GM18951 (cell line): Measurements from ENCODE around the gene IFITM5.
A peak's percentile ranks its signal among the peaks of the same experiment; 100 is the strongest.
"Not testable (repeated sequence)": the region's sequence is repeated elsewhere in the genome, so short reads cannot be mapped to it uniquely, and the experiment has no call there.

Experiments used
- POLR2A ChIP-seq: IDR thresholded peaks from 4 replicates; pipeline ENCODE4 v1.6.1; 2011; ENCODE audit warnings: mild to moderate bottlenecking; ENCODE audit not compliant: insufficient read length, insufficient read depth; ENCODE audit errors: extremely low read depth
- in situ Hi-C: fragments of 300-500 bp; cut with MboI; formaldehyde crosslinking; loops from one replicate; pipeline ENCODE4 v1.12.0; 2022; ENCODE audit warnings: low sequenced_read_pairs, mixed read lengths, inconsistent platforms; ENCODE audit not compliant: unreplicated experiment

The IFITM5 gene

GRCh38 chr11:332651-333480 is 33.5 kb upstream of the IFITM5 start:
- in situ Hi-C loops, result no loop called here

GRCh38 chr11:331358-332060 is 32.2 kb upstream of the IFITM5 start:
- TF ChIP-seq POLR2A, result no peak
- in situ Hi-C loops, result no loop called here

More at GRCh38 chr11:332651-333480, 33.5 kb upstream of the IFITM5 start:
- TF ChIP-seq POLR2A, result no peak

DNA sequence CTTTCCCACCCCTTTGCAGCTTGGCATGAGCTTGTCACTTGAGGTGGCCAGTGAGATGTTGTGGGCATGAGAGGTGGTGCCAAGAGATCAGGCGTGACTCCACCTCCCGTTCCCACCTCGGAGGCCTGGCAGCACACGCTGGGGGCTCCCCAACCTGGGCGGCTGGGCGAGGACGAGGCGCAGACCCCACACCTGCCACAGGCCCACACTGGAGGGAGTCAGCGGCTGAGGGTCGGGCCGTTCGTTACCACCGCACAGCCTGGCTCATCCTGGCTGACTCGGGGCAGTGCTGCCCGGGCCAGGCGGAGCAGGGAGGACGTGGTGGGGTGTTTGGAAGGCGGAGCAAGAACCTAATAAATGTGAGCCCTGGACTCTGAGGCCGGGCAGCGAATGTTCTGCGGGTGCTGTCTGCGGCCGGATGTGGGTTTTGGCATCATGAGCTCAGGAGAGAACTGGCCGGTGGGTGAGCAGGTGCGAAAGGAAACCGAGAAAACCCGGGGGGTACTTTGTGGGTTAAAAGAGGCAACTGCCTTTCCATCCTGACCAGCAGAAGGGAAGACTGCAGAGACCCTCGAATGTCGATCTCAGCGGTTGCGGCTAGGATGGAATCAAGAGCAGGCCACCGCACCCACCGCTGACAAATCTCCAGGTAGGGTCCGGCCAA is 31.5 kb upstream of the IFITM5 start:
- TF ChIP-seq POLR2A, result no peak
- in situ Hi-C loops, result no loop called here

DNA sequence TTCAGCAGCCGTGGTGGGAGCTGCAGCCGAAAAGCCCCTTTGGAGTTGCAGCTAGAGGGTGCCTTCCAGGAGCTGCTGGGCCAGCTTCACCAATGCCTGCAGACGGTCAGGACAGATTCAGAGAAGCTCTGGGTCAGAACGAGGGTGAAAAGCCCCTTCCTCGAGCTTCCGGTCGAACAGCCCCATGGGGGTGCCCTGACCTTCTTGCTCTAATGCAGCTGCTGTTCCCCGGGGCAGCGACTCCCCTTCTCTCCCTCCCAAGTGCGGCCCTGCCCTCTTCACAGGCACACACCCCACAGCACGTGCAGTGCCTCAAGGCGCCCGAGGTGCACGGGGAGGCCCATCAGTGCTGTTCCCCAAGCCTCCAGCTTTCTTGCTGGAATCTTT is 31.0 kb upstream of the IFITM5 start:
- TF ChIP-seq POLR2A, result no peak

GRCh38 chr11:329886-330253 is 30.5 kb upstream of the IFITM5 start:
- TF ChIP-seq POLR2A, result no peak
- in situ Hi-C loops, result no loop called here

More for the DNA sequence above, 31.0 kb upstream of the IFITM5 start:
- in situ Hi-C loops, result no loop called here

DNA sequence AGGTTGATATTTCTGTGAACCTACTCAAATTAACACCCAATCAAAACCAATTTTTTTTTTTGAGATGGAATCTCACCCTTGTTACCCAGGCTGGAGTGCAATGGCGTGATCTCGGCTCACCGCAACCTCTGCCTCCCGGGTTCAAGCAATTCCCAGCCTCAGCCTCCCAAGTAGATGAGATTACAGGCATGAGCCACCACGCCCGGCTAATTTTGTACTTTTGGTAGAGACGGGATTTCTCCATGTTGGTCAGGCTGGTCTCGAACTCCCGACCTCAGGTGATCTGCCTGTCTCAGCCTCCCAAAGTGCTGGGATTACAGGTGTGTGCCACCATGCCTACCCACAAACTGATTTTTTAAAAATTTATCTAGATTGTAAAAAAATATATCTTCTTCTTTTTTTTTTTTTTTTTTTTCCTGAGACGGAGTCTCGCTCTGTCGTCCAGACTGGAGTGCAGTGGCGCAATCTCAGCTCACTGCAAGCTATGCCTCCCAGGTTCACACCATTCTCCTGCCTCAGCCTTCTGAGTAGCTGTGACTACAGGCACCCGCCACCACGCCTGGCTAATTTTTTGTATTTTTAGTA is 29.3 kb upstream of the IFITM5 start:
- in situ Hi-C loops, result not testable (repeated sequence)

GRCh38 chr11:328012-328411 is 28.7 kb upstream of the IFITM5 start:
- in situ Hi-C loops, result no loop called here
- no peak for TF ChIP-seq POLR2A

DNA sequence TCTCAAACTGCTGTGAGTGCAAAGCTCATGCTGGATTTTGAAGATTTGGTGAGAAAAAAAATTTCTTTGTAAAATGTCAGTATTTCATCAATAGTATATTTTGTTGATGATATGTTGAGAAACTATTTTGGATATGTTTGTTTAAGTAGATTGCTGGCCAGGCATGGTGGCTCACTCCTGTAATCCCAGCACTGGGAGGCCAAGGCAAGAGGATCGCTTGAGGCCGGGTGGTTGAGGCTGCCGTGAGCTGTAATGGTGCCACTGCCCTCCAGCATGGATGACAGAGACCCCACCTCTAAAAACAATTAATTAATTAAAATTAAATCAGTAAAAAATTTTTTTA is 28.2 kb upstream of the IFITM5 start:
- in situ Hi-C loops, result no loop called here
- TF ChIP-seq POLR2A, result no peak

- peak; percentile 51 for TF ChIP-seq POLR2A
- in situ Hi-C loops, result no loop called here
Observed at GRCh38 chr11:326842-327580, 27.7 kb upstream of the IFITM5 start.

DNA sequence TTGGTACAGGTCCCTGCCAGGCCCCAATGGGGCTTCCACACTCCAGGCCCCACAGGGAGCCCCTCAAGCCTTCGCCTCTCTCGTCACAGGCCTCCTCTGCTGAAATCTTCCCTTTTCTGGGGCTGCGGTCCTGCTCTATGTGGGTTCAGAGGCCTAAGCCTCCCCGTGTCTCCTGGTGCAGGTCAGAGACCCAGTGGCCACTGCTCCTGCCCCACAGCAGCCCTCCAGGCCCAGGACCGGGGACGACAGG is 27.2 kb upstream of the IFITM5 start:
- TF ChIP-seq POLR2A, result no peak
- in situ Hi-C loops, result no loop called here

DNA sequence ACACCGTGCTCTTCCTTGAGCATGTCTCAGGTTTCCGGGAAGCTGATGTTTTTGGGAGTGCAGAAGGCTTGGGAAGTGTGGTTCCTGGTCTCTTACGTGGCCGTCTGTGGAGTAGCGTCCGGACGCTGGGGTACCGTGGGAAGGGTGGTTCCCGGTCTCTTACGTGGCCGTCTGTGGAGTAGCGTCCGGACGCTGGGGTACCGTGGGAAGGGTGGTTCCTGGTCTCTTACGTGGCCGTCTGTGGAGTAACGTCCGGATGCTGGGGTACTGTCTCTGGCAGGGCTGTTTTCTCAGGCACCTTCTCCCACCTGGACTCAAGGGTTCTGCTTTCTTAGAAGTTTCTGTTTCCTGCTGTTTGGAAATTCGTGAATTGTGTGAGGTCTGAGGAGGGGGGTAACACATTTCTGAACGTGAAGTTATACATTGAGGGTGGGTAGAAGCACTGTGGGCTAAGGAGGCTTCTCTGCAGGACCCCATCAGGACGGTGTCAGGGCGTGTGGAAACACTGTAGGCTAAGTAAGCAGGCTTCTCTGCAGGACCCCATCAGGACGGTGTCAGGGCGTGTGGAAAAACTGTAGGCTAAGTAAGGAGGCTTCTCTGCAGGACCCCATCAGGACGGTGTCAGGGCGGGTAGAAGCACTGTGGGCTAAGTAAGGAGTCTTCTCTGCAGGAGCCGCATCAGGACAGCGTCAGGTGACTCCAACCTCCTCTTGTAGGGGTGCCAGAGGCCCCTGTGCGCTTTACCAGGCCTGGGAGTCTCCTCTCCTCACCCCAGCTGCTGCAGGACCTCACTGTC is 26.7 kb upstream of the IFITM5 start:
- in situ Hi-C loops, result no loop called here
- no peak for TF ChIP-seq POLR2A

- in situ Hi-C loops, result not testable (repeated sequence)
Observed at GRCh38 chr11:324593-325517, 25.5 kb upstream of the IFITM5 start.
